Measurements from ENCODE around the gene SDF4.
"Not testable (repeated sequence)": the region's sequence is repeated elsewhere in the genome, so short reads cannot be mapped to it uniquely, and the experiment has no call there.

Gene SDF4

GRCh38 chr1:1179983-1180861, 51.6 kb downstream of the SDF4 start:
- Histone ChIP-seq H3K36me3 (ENCODE audit: insufficient read depth, low read length) (no peaks in the 10 kb centered on the region), H3K4me3 (ENCODE audit: low read depth, low read length) (no peak overlapping the region), H3K27ac (ENCODE audit: low read depth, low read length) (no peak overlapping the region), H3K4me1 (ENCODE audit: control insufficient read depth, insufficient read depth, low read length, unreplicated experiment) (no peaks in the 10 kb centered on the region), H2AFZ (ENCODE audit: low read length, unreplicated experiment) (no peak overlapping the region), H3K27me3 (ENCODE audit: insufficient read depth, low read length) (peaks cover 24% of the 10 kb centered on the region), H3K79me2 (ENCODE audit: control insufficient read depth, insufficient read depth, low read length, unreplicated experiment) (no peaks in the 10 kb centered on the region)

GRCh38 chr1:1179346-1179982, 52.3 kb downstream of the SDF4 start:
- Histone ChIP-seq H3K4me3 (ENCODE audit: low read depth, low read length) (no peak overlapping the region), H3K27ac (ENCODE audit: low read depth, low read length) (no peak overlapping the region), H3K27me3 (ENCODE audit: insufficient read depth, low read length) (peaks cover 26% of the 10 kb centered on the region), H2AFZ (ENCODE audit: low read length, unreplicated experiment) (no peak overlapping the region), H3K4me1 (ENCODE audit: control insufficient read depth, insufficient read depth, low read length, unreplicated experiment) (no peaks in the 10 kb centered on the region), H3K36me3 (ENCODE audit: insufficient read depth, low read length) (no peaks in the 10 kb centered on the region), H3K79me2 (ENCODE audit: control insufficient read depth, insufficient read depth, low read length, unreplicated experiment) (no peaks in the 10 kb centered on the region)

- no peaks in the 10 kb centered on the region for H3K79me2 ChIP-seq (ENCODE audit: control insufficient read depth, insufficient read depth, low read length, unreplicated experiment)
- no peaks in the 10 kb centered on the region for H3K36me3 ChIP-seq (ENCODE audit: insufficient read depth, low read length)
- H3K27me3 ChIP-seq (ENCODE audit: insufficient read depth, low read length) = peaks cover 32% of the 10 kb centered on the region
- no peaks in the 10 kb centered on the region for H3K4me1 ChIP-seq (ENCODE audit: control insufficient read depth, insufficient read depth, low read length, unreplicated experiment)
- no peak overlapping the region for H2AFZ ChIP-seq (ENCODE audit: low read length, unreplicated experiment)
- no peak overlapping the region for H3K27ac ChIP-seq (ENCODE audit: low read depth, low read length)
- no peak overlapping the region for H3K4me3 ChIP-seq (ENCODE audit: low read depth, low read length)
These were observed 52.9 kb downstream of the SDF4 start for GRCh38 chr1:1178794-1179331.

DNA sequence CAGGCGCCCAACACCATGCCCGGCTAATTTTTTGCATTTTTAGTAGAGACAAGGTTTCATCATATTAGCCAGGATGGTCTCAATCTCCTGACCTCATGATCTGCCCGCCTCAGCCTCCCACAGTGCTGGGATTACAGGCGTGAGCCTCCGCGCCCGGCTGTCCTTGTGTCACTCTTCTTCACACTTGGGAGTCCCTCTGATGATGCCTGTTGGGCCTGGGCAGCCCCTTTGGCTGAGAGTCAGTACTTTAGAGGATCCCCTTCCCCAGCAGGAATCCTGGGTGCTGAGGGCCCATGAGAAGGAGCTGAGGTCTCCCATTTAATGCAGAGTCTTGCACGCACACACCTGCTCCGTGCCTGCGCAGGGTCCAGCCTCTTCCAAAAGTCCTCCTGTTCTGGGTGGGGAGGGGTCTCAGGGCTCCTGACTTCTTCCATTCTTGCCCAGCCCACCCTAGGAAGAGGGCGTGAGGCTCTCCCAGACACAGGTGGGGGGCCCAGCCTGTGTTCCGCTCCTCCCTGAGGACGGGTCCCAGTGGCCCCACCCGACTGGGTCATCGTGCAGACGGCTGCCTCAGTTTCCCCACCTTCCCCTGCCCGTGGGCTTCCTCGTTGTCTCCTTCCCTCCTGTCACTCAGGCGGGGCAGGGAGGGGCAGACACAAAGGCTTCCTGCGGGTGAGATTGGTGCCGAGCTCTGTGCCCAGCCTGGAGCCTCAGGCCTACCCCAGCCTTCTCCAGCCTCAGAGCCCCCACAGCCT, 54.2 kb downstream of the SDF4 start:
- H2AFZ ChIP-seq (ENCODE audit: low read length, unreplicated experiment) = no peak overlapping the region
- H3K36me3 ChIP-seq (ENCODE audit: insufficient read depth, low read length) = no peaks in the 10 kb centered on the region
- H3K4me3 ChIP-seq (ENCODE audit: low read depth, low read length) = no peak overlapping the region
- H3K27ac ChIP-seq (ENCODE audit: low read depth, low read length) = no peak overlapping the region
- H3K79me2 ChIP-seq (ENCODE audit: control insufficient read depth, insufficient read depth, low read length, unreplicated experiment) = no peaks in the 10 kb centered on the region
- peaks cover 2% of the 10 kb centered on the region for H3K4me1 ChIP-seq (ENCODE audit: control insufficient read depth, insufficient read depth, low read length, unreplicated experiment)
- H3K27me3 ChIP-seq (ENCODE audit: insufficient read depth, low read length) = peaks cover 43% of the 10 kb centered on the region

DNA sequence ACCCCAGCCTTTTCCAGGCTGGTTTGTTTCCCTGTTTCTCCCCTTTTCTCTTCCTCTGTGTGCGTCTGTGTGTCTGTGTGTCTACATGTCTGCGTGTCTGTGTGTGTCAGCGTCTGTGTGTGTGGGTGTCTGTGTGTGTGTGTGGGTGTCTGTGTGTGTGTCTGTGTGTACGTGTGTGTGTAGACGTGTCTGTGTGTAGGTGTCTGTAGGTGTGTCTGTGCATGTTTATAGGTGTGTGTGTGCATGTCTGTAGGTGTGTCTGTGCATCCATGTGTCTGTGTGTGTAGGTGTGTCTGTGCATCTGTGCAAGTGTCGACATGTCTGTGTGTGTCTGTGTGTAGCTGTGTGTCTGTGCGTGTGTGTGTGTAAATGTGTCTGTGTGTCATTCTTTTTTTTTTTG, 54.9 kb downstream of the SDF4 start:
- Histone ChIP-seq H2AFZ (ENCODE audit: low read length, unreplicated experiment) (no peak overlapping the region), H3K4me1 (ENCODE audit: control insufficient read depth, insufficient read depth, low read length, unreplicated experiment) (peaks cover 2% of the 10 kb centered on the region)

GRCh38 chr1:1176063-1176761, 55.6 kb downstream of the SDF4 start:
- not testable (repeated sequence) for H2AFZ ChIP-seq (ENCODE audit: low read length, unreplicated experiment); H3K27ac ChIP-seq (ENCODE audit: low read depth, low read length); H3K4me3 ChIP-seq (ENCODE audit: low read depth, low read length); H3K79me2 ChIP-seq (ENCODE audit: control insufficient read depth, insufficient read depth, low read length, unreplicated experiment); H3K4me1 ChIP-seq (ENCODE audit: control insufficient read depth, insufficient read depth, low read length, unreplicated experiment); H3K36me3 ChIP-seq (ENCODE audit: insufficient read depth, low read length)
- peaks cover 55% of the 10 kb centered on the region for H3K27me3 ChIP-seq (ENCODE audit: insufficient read depth, low read length)

More for the DNA sequence above, 54.9 kb downstream of the SDF4 start:
- Histone ChIP-seq H3K4me3 (ENCODE audit: low read depth, low read length) (no peak overlapping the region), H3K27ac (ENCODE audit: low read depth, low read length) (no peak overlapping the region), H3K27me3 (ENCODE audit: insufficient read depth, low read length) (peaks cover 48% of the 10 kb centered on the region), H3K79me2 (ENCODE audit: control insufficient read depth, insufficient read depth, low read length, unreplicated experiment) (no peaks in the 10 kb centered on the region), H3K36me3 (ENCODE audit: insufficient read depth, low read length) (no peaks in the 10 kb centered on the region)

DNA sequence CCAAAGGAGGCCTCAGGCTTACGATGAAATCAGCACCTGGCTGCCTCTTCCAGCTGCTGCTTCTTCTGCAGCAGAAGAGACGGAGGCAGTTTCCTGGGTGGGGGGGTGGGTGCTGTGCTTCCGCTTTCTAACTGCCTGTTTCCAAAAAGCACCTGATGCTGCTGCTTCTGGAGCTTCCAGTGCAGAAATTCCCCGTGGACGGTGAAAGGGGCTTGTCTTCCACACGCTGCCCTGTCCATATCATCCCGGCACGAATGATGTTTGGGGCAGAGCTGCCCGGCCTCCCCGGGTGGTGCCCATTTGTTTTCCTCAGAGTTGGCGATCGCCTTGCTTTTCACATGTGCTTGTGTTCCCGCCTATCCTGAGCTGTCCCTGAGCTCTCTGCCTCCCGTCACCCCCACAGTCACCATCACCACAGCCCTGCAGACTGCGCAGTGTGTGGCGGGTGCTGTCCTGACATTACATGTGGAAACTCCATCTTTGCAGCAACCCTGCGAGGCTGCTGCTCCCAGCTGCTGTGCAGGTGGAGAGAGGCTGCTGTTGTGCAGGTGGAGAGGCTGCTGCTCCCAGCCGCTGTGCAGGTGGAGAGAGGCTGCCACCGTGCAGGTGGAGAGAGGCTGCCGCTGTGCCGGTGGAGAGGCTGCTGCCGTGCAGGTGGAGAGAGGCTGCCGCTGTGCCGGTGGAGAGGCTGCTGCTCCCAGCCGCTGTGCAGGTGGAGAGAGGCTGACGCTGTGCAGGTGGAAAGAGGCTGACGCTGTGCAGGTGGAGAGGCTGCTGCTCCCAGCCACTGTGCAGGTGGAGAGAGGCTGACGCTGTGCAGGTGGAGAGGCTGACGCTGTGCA, 56.4 kb downstream of the SDF4 start:
- Histone ChIP-seq H3K4me1 (ENCODE audit: control insufficient read depth, insufficient read depth, low read length, unreplicated experiment) (peaks cover 2% of the 10 kb centered on the region), H3K27me3 (ENCODE audit: insufficient read depth, low read length) (peaks cover 63% of the 10 kb centered on the region), H2AFZ (ENCODE audit: low read length, unreplicated experiment) (no peak overlapping the region), H3K36me3 (ENCODE audit: insufficient read depth, low read length) (no peaks in the 10 kb centered on the region), H3K4me3 (ENCODE audit: low read depth, low read length) (no peak overlapping the region), H3K27ac (ENCODE audit: low read depth, low read length) (no peak overlapping the region), H3K79me2 (ENCODE audit: control insufficient read depth, insufficient read depth, low read length, unreplicated experiment) (no peaks in the 10 kb centered on the region)

DNA sequence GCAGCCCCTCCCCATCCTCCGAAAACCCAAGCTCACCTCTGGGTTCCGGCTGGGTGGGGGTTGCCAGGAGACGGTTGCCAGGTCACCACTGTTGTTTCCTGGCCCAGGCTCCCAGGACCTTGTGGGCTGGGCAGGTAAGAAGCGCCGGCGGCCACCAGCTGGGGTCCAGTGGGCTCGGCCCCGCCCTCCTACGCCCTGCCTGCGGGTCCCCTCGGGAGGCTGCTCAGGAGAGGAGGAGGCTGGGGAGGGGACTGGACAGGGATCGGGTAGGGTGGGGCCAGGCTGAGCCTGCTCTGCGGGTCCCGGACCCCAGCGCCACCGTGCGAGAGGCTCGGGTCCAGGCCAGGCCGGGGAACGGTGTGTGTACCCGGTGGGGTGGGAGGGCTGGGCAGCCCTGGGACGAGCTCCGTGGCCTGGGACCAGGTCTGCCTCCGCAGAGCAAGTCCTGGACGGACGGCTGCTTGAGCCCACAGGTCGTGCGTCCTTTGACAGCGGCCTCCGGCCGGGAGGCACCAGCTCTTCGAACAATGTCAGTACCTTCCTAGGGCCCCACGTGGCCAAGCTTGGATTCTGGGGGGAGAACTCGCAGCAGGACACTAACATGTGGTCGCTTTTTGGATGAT, 57.9 kb downstream of the SDF4 start, which contains the start of gene TTLL10:
TTLL10 (plus strand) TSS at position 88 of the 623 bp plus-strand sequence. CDS start 5,336 bp downstream, outside the sequence.
- Histone ChIP-seq H3K36me3 (ENCODE audit: insufficient read depth, low read length) (no peaks in the 10 kb centered on the region), H3K27ac (ENCODE audit: low read depth, low read length) (no peak within 1 kb of the TSS), H2AFZ (ENCODE audit: low read length, unreplicated experiment) (no peak within 1 kb of the TSS), H3K79me2 (ENCODE audit: control insufficient read depth, insufficient read depth, low read length, unreplicated experiment) (no peaks in the 10 kb centered on the region), H3K4me3 (ENCODE audit: low read depth, low read length) (no peak within 1 kb of the TSS), H3K27me3 (ENCODE audit: insufficient read depth, low read length) (peaks cover 78% of the 10 kb centered on the region), H3K4me1 (ENCODE audit: control insufficient read depth, insufficient read depth, low read length, unreplicated experiment) (peaks cover 2% of the 10 kb centered on the region)

GRCh38 chr1:1173061-1173792, 58.6 kb downstream of the SDF4 start:
- peaks cover 84% of the 10 kb centered on the region for H3K27me3 ChIP-seq (ENCODE audit: insufficient read depth, low read length)
- H3K27ac ChIP-seq (ENCODE audit: low read depth, low read length) = no peak overlapping the region
- no peak overlapping the region for H2AFZ ChIP-seq (ENCODE audit: low read length, unreplicated experiment)
- H3K4me3 ChIP-seq (ENCODE audit: low read depth, low read length) = no peak overlapping the region
- H3K4me1 ChIP-seq (ENCODE audit: control insufficient read depth, insufficient read depth, low read length, unreplicated experiment) = peaks cover 2% of the 10 kb centered on the region
- H3K79me2 ChIP-seq (ENCODE audit: control insufficient read depth, insufficient read depth, low read length, unreplicated experiment) = no peaks in the 10 kb centered on the region
- no peaks in the 10 kb centered on the region for H3K36me3 ChIP-seq (ENCODE audit: insufficient read depth, low read length)

All from ACC112 (cell line).